ENCODE data around the gene PLA2G4A. TPM values are rescaled to one million over a fixed set of nuclear protein-coding genes. Genes with fewer than 3 reads are reported as not detected.

Gene PLA2G4A
- total and polyA plus RNA-seq, 2 experiments from 2014 or later = 1.1 to 3.8 TPM

DNA sequence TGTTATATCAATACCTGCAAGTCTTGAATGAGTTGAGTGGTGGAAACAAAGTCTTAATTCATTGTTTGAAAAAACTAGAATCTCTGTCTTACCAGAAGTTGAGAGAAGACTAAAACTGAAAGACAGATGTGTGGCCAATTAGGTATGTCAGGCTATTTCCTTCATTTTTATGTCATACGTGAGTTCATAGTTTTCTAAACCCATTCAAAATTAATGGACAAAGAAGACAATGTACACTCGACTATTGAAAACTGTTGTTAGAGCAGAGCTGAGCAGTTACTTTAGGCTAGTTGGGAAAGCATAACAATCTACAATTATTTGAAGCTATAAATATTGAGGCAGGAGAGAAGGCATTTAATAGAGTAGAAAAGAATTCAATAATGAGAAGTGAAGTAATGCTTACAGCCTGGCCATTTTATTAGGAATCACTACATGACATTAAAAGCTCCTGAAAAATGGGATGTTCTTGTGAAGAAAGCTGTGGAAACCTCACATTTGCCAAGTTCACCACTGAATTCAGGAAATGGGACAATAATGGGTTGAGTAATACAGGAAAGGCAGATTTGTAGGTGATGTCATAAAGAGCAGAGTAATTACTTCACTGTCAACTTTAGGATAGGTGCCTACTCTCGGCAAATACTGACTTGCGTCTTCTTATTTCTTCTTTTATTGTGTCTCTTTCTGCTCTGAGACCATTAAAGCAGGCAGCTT lies 204.4 kb downstream of the PLA2G4A start:
- TF ChIP-seq CREB1 (CRISPR knock-in tag; IDR thresholded peaks at IDR 0.05; ENCODE audit: low read depth) (no peak), EZH2 (IDR thresholded peaks at IDR 0.05; ENCODE audit: low read depth, unreplicated experiment) (no peak), POLR2AphosphoS5 (IDR thresholded peaks at IDR 0.05; ENCODE audit: low read depth) (no peak), ZNF114 (CRISPR knock-in tag; IDR thresholded peaks at IDR 0.05) (no peak), NANOG (IDR thresholded peaks at IDR 0.05; ENCODE audit: borderline replicate concordance) (no peak), EZH2phosphoT487 (IDR thresholded peaks at IDR 0.05; ENCODE audit: unreplicated experiment) (no peak), STAT1 (IDR thresholded peaks at IDR 0.05; ENCODE audit: unreplicated experiment) (no peak), JUNB (IDR thresholded peaks at IDR 0.05; ENCODE audit: unreplicated experiment) (no peak), ZNF331 (CRISPR knock-in tag; IDR thresholded peaks at IDR 0.05; ENCODE audit: low read depth) (no peak)
- TF ChIP-seq, protein P1, sequence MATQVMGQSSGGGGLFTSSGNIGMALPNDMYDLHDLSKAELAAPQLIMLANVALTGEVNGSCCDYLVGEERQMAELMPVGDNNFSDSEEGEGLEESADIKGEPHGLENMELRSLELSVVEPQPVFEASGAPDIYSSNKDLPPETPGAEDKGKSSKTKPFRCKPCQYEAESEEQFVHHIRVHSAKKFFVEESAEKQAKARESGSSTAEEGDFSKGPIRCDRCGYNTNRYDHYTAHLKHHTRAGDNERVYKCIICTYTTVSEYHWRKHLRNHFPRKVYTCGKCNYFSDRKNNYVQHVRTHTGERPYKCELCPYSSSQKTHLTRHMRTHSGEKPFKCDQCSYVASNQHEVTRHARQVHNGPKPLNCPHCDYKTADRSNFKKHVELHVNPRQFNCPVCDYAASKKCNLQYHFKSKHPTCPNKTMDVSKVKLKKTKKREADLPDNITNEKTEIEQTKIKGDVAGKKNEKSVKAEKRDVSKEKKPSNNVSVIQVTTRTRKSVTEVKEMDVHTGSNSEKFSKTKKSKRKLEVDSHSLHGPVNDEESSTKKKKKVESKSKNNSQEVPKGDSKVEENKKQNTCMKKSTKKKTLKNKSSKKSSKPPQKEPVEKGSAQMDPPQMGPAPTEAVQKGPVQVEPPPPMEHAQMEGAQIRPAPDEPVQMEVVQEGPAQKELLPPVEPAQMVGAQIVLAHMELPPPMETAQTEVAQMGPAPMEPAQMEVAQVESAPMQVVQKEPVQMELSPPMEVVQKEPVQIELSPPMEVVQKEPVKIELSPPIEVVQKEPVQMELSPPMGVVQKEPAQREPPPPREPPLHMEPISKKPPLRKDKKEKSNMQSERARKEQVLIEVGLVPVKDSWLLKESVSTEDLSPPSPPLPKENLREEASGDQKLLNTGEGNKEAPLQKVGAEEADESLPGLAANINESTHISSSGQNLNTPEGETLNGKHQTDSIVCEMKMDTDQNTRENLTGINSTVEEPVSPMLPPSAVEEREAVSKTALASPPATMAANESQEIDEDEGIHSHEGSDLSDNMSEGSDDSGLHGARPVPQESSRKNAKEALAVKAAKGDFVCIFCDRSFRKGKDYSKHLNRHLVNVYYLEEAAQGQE (IDR thresholded peaks at IDR 0.05; ENCODE audit: unreplicated experiment) = no peak
- TF ChIP-seq, protein P2, sequence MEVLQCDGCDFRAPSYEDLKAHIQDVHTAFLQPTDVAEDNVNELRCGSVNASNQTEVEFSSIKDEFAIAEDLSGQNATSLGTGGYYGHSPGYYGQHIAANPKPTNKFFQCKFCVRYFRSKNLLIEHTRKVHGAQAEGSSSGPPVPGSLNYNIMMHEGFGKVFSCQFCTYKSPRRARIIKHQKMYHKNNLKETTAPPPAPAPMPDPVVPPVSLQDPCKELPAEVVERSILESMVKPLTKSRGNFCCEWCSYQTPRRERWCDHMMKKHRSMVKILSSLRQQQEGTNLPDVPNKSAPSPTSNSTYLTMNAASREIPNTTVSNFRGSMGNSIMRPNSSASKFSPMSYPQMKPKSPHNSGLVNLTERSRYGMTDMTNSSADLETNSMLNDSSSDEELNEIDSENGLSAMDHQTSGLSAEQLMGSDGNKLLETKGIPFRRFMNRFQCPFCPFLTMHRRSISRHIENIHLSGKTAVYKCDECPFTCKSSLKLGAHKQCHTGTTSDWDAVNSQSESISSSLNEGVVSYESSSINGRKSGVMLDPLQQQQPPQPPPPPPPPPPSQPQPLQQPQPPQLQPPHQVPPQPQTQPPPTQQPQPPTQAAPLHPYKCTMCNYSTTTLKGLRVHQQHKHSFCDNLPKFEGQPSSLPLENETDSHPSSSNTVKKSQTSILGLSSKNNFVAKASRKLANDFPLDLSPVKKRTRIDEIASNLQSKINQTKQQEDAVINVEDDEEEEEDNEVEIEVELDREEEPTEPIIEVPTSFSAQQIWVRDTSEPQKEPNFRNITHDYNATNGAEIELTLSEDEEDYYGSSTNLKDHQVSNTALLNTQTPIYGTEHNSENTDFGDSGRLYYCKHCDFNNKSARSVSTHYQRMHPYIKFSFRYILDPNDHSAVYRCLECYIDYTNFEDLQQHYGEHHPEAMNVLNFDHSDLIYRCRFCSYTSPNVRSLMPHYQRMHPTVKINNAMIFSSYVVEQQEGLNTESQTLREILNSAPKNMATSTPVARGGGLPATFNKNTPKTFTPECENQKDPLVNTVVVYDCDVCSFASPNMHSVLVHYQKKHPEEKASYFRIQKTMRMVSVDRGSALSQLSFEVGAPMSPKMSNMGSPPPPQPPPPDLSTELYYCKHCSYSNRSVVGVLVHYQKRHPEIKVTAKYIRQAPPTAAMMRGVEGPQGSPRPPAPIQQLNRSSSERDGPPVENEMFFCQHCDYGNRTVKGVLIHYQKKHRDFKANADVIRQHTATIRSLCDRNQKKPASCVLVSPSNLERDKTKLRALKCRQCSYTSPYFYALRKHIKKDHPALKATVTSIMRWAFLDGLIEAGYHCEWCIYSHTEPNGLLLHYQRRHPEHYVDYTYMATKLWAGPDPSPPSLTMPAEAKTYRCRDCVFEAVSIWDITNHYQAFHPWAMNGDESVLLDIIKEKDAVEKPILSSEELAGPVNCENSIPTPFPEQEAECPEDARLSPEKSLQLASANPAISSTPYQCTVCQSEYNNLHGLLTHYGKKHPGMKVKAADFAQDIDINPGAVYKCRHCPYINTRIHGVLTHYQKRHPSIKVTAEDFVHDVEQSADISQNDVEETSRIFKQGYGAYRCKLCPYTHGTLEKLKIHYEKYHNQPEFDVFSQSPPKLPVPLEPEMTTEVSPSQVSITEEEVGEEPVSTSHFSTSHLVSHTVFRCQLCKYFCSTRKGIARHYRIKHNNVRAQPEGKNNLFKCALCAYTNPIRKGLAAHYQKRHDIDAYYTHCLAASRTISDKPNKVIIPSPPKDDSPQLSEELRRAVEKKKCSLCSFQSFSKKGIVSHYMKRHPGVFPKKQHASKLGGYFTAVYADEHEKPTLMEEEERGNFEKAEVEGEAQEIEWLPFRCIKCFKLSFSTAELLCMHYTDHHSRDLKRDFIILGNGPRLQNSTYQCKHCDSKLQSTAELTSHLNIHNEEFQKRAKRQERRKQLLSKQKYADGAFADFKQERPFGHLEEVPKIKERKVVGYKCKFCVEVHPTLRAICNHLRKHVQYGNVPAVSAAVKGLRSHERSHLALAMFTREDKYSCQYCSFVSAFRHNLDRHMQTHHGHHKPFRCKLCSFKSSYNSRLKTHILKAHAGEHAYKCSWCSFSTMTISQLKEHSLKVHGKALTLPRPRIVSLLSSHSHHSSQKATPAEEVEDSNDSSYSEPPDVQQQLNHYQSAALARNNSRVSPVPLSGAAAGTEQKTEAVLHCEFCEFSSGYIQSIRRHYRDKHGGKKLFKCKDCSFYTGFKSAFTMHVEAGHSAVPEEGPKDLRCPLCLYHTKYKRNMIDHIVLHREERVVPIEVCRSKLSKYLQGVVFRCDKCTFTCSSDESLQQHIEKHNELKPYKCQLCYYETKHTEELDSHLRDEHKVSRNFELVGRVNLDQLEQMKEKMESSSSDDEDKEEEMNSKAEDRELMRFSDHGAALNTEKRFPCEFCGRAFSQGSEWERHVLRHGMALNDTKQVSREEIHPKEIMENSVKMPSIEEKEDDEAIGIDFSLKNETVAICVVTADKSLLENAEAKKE (CRISPR knock-in tag; IDR thresholded peaks at IDR 0.05) = no peak
- TF ChIP-seq, protein P3, sequence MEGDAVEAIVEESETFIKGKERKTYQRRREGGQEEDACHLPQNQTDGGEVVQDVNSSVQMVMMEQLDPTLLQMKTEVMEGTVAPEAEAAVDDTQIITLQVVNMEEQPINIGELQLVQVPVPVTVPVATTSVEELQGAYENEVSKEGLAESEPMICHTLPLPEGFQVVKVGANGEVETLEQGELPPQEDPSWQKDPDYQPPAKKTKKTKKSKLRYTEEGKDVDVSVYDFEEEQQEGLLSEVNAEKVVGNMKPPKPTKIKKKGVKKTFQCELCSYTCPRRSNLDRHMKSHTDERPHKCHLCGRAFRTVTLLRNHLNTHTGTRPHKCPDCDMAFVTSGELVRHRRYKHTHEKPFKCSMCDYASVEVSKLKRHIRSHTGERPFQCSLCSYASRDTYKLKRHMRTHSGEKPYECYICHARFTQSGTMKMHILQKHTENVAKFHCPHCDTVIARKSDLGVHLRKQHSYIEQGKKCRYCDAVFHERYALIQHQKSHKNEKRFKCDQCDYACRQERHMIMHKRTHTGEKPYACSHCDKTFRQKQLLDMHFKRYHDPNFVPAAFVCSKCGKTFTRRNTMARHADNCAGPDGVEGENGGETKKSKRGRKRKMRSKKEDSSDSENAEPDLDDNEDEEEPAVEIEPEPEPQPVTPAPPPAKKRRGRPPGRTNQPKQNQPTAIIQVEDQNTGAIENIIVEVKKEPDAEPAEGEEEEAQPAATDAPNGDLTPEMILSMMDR (conservative IDR thresholded peaks at IDR 0.05; ENCODE audit: low read depth in 2 of 2) = no peak
- TF ChIP-seq, protein P4, sequence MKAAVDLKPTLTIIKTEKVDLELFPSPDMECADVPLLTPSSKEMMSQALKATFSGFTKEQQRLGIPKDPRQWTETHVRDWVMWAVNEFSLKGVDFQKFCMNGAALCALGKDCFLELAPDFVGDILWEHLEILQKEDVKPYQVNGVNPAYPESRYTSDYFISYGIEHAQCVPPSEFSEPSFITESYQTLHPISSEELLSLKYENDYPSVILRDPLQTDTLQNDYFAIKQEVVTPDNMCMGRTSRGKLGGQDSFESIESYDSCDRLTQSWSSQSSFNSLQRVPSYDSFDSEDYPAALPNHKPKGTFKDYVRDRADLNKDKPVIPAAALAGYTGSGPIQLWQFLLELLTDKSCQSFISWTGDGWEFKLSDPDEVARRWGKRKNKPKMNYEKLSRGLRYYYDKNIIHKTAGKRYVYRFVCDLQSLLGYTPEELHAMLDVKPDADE (IDR thresholded peaks at IDR 0.05) = no peak
- Histone ChIP-seq H3K36me3 (ENCODE audit: insufficient read depth) (no peaks in the 10 kb centered on the region), H3K4me1 (ENCODE audit: insufficient read depth) (no peaks in the 10 kb centered on the region), H2AFZ (no peak overlapping the region), H3K79me2 (replicated peaks; ENCODE audit: insufficient read depth) (no peaks in the 10 kb centered on the region), H3F3A (replicated peaks; ENCODE audit: low read depth) (no peaks in the 10 kb centered on the region), H3K9me2 (ENCODE audit: insufficient read depth) (peaks cover 5% of the 10 kb centered on the region; the same call in 1 of the 2 replicates), H3K27ac (ENCODE audit: low read depth) (no peak overlapping the region), H4K20me1 (replicated peaks; ENCODE audit: insufficient read depth) (no peaks in the 10 kb centered on the region), H3K4me2 (no peak overlapping the region), H3K4me3 (no peak overlapping the region), H3K27me3 (ENCODE audit: insufficient read depth) (no peaks in the 10 kb centered on the region)
- DNase-seq (ENCODE audit: low spot score) (no peak), ATAC-seq (no peak)
- Mint-ChIP-seq H3K27me3 (ENCODE audit: insufficient read depth, low read depth, poor library complexity) (no peaks in the 10 kb centered on the region), H3K27ac (no peak overlapping the region), H3K9me3 (peaks cover 13% of the 10 kb centered on the region), H3K4me1 (no peaks in the 10 kb centered on the region; the same call in 2 of the 3 replicates), H3K36me3 (ENCODE audit: low read depth) (peaks cover 8% of the 10 kb centered on the region; the same call in 1 of the 3 replicates), H3K4me3 (no peak overlapping the region)
